ENCODE results near the gene CNOT6. TPM values are rescaled to one million over a fixed set of nuclear protein-coding genes. Genes with fewer than 3 reads are reported as not detected.

CNOT6 gene
- total and polyA plus RNA-seq, 11 donors: 3.1 to 18.8 (median 12.9) TPM

GRCh38 chr5:180599590-180599914 is 105.4 kb downstream of the CNOT6 start:
- intact Hi-C loops (cut with DNase I): no loop called here
- 93 to 98% (median 94%) methylated on average over 6 of the region's 6 CpGs for WGBS, 4 donors
- Histone ChIP-seq H3K9me3 (no peaks in the 10 kb centered on the region), H3K4me3 (no peak overlapping the region), H3K27me3 (no peaks in the 10 kb centered on the region), H3K27ac (no peak overlapping the region), H3K36me3 (no peaks in the 10 kb centered on the region), H3K4me1 (peaks cover 0 to 3% (median 0%) of the 10 kb centered on the region in 12 donors)
- ATAC-seq (no peak), DNase-seq (no peak)
- TF ChIP-seq CTCF (IDR thresholded peaks at IDR 0.05) (no peak), POLR2A (IDR thresholded peaks at IDR 0.05) (no peak)

GRCh38 chr5:180599981-180600553 is 105.9 kb downstream of the CNOT6 start:
- no peak for ATAC-seq
- intact Hi-C loops (cut with DNase I): no loop called here
- peak in 1 of 5 donors; percentile 44 for DNase-seq

GRCh38 chr5:180600554-180601041 is 106.4 kb downstream of the CNOT6 start:
- Histone ChIP-seq H3K4me3 (no peak overlapping the region), H3K9me3 (no peaks in the 10 kb centered on the region), H3K4me1 (peaks cover 0 to 3% (median 0%) of the 10 kb centered on the region in 12 donors), H3K36me3 (no peaks in the 10 kb centered on the region), H3K27me3 (no peaks in the 10 kb centered on the region), H3K27ac (no peak overlapping the region)
- TF ChIP-seq POLR2A (IDR thresholded peaks at IDR 0.05) (no peak), CTCF (IDR thresholded peaks at IDR 0.05) (no peak)
- ATAC-seq (no peak), DNase-seq (peak in 1 of 5 donors; percentile 13)
- 75 to 82% (median 80%) methylated on average over 12 of the region's 12 CpGs for WGBS, 4 donors
- intact Hi-C loops (cut with DNase I): no loop called here

More at GRCh38 chr5:180599981-180600553, 105.9 kb downstream of the CNOT6 start:
- H3K9me3 ChIP-seq: no peaks in the 10 kb centered on the region
- no peaks in the 10 kb centered on the region for H3K36me3 ChIP-seq
- H3K4me1 ChIP-seq: peaks cover 0 to 3% (median 0%) of the 10 kb centered on the region in 12 donors
- no peak for TF ChIP-seq POLR2A (IDR thresholded peaks at IDR 0.05)
- TF ChIP-seq CTCF (IDR thresholded peaks at IDR 0.05): no peak
- H3K27me3 ChIP-seq: no peaks in the 10 kb centered on the region
- no peak overlapping the region for H3K4me3 ChIP-seq
- H3K27ac ChIP-seq: no peak overlapping the region
- 71 to 79% (median 74%) methylated on average over 16 of the region's 16 CpGs for WGBS, 4 donors

GRCh38 chr5:180601591-180602480 is 107.7 kb downstream of the CNOT6 start:
- TF ChIP-seq POLR2A (IDR thresholded peaks at IDR 0.05) (no peak), CTCF (IDR thresholded peaks at IDR 0.05) (no peak)
- H3K4me1 ChIP-seq: peaks cover 0 to 3% (median 0%) of the 10 kb centered on the region in 12 donors
- no peak overlapping the region for H3K4me3 ChIP-seq
- ATAC-seq (no peak), DNase-seq (peak in 1 of 5 donors; percentile 42)
- 85 to 88% (median 87%) methylated on average over 30 to 36 of the region's 36 CpGs for WGBS, 4 donors
- H3K36me3 ChIP-seq: no peaks in the 10 kb centered on the region
- no peaks in the 10 kb centered on the region for H3K27me3 ChIP-seq
- intact Hi-C loops (cut with DNase I): no loop called here
- no peak overlapping the region for H3K27ac ChIP-seq
- no peaks in the 10 kb centered on the region for H3K9me3 ChIP-seq

Measured in heart left ventricle (tissue), 16 donors.